K562 (cell line): ENCODE results near the gene MACROD2.

Source experiments
- CTBP1 ChIP-seq: fragments of 450-650 bp; IDR thresholded peaks from 2 replicates; pipeline ENCODE4 v1.6.1; 2016; ENCODE audit warnings: borderline replicate concordance
- CTCF ChIP-seq, 3 experiments: IDR thresholded peaks in 2 of 3; conservative IDR thresholded peaks in 1 of 3; 2 replicates each; pipeline ENCODE4 v1.5.1; 2011 to 2012; ENCODE audit warnings: low read length in 3 of 3, mild to moderate bottlenecking in 3 of 3, control low read depth in 2 of 3, improper control_type of control experiment in 1 of 3, inconsistent platforms in 1 of 3, low read depth in 1 of 3, mixed read lengths in 1 of 3, moderate library complexity in 1 of 3; ENCODE audit not compliant: insufficient read depth in 2 of 3
- FOXA3 ChIP-seq, 2 experiments: fragments of 450-650 bp in 1 of 2; sonication (generic) in 1 of 2; formaldehyde crosslinking; IDR thresholded peaks in 1 of 2; conservative IDR thresholded peaks in 1 of 2; 2 replicates each; pipeline versions ENCODE4 v1.4.0 to v1.8.0; 2020 to 2022; ENCODE audit warnings: mild to moderate bottlenecking in 2 of 2, missing genetic modification reagents in 1 of 2
- KDM1A ChIP-seq, 2 experiments: fragments of 450-650 bp; IDR thresholded peaks; 2 replicates each; pipeline ENCODE4 v1.6.1; 2016; ENCODE audit warnings: mild to moderate bottlenecking in 2 of 2
- NFE2 ChIP-seq: IDR thresholded peaks from 2 replicates; pipeline ENCODE4 v1.6.1; 2014; ENCODE audit warnings: antibody characterized with exemption, low read depth
- POLR2AphosphoS5 ChIP-seq: IDR thresholded peaks from 2 replicates; pipeline ENCODE4 v1.6.1; 2011; ENCODE audit warnings: mild to moderate bottlenecking, low read depth, low read length, moderate library complexity; ENCODE audit not compliant: control insufficient read depth, insufficient read depth
- RBM15 ChIP-seq: fragments of 200-400 bp; formaldehyde crosslinking; IDR thresholded peaks from 2 replicates; pipeline ENCODE4 v1.6.1; 2018; ENCODE audit warnings: mild to moderate bottlenecking, low read length, moderate library complexity; ENCODE audit not compliant: insufficient read depth
- TAL1 ChIP-seq: fragments of 450-650 bp; IDR thresholded peaks from 2 replicates; pipeline ENCODE4 v1.6.1; 2016; ENCODE audit warnings: mild to moderate bottlenecking
- ZNF121 ChIP-seq: sonication (generic); formaldehyde crosslinking; conservative IDR thresholded peaks from 2 replicates; pipeline ENCODE4 v1.8.0; 2022; ENCODE audit warnings: missing genetic modification reagents
- ZNF263 ChIP-seq: sonication (generic); formaldehyde crosslinking; IDR thresholded peaks from 2 replicates; pipeline ENCODE4 v1.8.0; 2022; ENCODE audit warnings: mild to moderate bottlenecking, missing genetic modification reagents, borderline replicate concordance
- ZNF592 ChIP-seq: fragments of 450-650 bp; IDR thresholded peaks from 2 replicates; pipeline ENCODE4 v1.6.1; 2017; ENCODE audit warnings: antibody characterized with exemption, mild to moderate bottlenecking
- ZNF696 ChIP-seq: fragments of 250-450 bp; sonication (Bioruptor Pico); conservative IDR thresholded peaks from 2 replicates; pipeline ENCODE4 v1.4.0; 2020; ENCODE audit warnings: mild to moderate bottlenecking, moderate library complexity
- ZNF740 ChIP-seq, 3 experiments: fragments of 200-800 bp in 1 of 3; sonication (Bioruptor generic) in 1 of 3; sonication (generic) in 1 of 3; formaldehyde crosslinking in 1 of 3; IDR thresholded peaks; 2 replicates each; pipeline versions ENCODE4 v1.6.1 to v1.8.0; 2016 to 2022; ENCODE audit warnings: mild to moderate bottlenecking in 2 of 3, missing compliant biosample characterization in 2 of 3, missing genetic modification characterization in 2 of 3, missing genetic modification reagents in 1 of 3

- no peak for TF ChIP-seq ZNF740 (CRISPR knock-in tag; IDR thresholded peaks at IDR 0.05)
- TF ChIP-seq ZNF740 (tag; IDR thresholded peaks at IDR 0.05), result no peak
- TF ChIP-seq CTBP1, result no peak
- TF ChIP-seq ZNF121 (CRISPR knock-in tag), result no peak
- no peak for TF ChIP-seq CTCF (IDR thresholded peaks at IDR 0.05 in 2 of 3, conservative IDR thresholded peaks at IDR 0.05 in 1 of 3; ENCODE audit: insufficient read depth in 2 of 3, low read depth in 1 of 3, low read length in 3 of 3)
- no peak for TF ChIP-seq TAL1
- no peak for TF ChIP-seq RBM15
- TF ChIP-seq POLR2AphosphoS5, result no peak
- no peak for TF ChIP-seq NFE2
- TF ChIP-seq ZNF592, result no peak
- no peak for TF ChIP-seq ZNF696 (CRISPR knock-in tag)
- TF ChIP-seq FOXA3 (CRISPR knock-in tag; conservative IDR thresholded peaks at IDR 0.05 in 1 of 2, IDR thresholded peaks at IDR 0.05 in 1 of 2), result no peak
- TF ChIP-seq KDM1A (IDR thresholded peaks at IDR 0.05), result no peak
- no peak for TF ChIP-seq ZNF263 (CRISPR knock-in tag)
Observed at GRCh38 chr20:14622796-14623195, 627.5 kb downstream of the MACROD2 start.
